Measurements from ENCODE around the gene WFDC9.
A peak's percentile ranks its signal among the peaks of the same experiment; 100 is the strongest.
"Not testable (repeated sequence)": the region's sequence is repeated elsewhere in the genome, so short reads cannot be mapped to it uniquely, and the experiment has no call there.

The WFDC9 gene

DNA sequence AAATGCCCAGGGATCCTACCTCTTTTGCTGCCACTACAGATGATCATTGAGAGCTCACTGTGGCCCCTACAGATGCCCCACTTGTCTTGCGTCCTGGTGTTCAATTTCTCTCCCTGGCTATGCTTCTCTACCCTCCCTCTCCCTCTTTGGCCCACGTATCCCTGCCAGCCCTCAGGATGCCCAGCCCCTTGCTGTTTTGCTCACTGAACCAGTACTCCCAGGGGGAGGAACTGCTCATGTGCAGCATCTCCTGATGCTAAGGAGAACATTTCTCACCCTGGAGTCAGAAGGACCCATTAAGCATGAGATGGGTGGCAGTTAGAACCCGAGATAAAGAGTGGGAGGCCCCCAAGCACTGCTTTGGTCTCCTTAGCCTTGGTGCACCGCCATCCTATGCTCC lies at the start of gene WFDC9:
Gene WFDC9 (minus strand): TSS at position 101 of the 400 bp plus-strand sequence. CDS start 21,103 bp downstream, outside the sequence.
- FAIRE-seq: no peak

GRCh38 chr20:45679650-45680049 lies 48.6 kb upstream of the WFDC9 start:
- no peak for FAIRE-seq

GRCh38 chr20:45672765-45673164 lies 41.7 kb upstream of the WFDC9 start:
- no peak for FAIRE-seq

DNA sequence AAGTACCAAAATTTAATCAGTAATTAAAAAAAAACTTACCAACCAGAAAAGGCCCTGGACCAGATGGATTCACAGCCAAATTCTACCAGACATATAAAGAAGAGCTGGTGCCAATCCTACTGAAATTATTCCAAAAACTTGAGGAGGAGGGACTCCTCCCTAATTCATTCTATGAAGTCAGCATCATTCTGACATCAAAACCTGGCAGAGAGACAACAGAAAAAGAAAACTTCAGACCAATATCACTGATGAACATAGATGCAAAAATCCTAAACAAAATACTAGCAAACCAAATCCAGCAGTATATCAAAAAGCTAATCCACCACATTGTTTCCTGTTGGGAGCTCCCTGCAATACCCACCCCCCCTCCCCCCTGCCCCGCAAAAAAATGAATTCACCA lies 39.1 kb upstream of the WFDC9 start, which contains the start of gene WFDC11:
Gene WFDC11 (minus strand): TSS at position 101 of the 400 bp plus-strand sequence. CDS start 19,639 bp downstream, outside the sequence.
- no peak for FAIRE-seq

GRCh38 chr20:45657038-45657437 lies 26.0 kb upstream of the WFDC9 start:
- FAIRE-seq: not testable (repeated sequence)

GRCh38 chr20:45651726-45652125 lies 20.6 kb upstream of the WFDC9 start:
- FAIRE-seq: not testable (repeated sequence)

GRCh38 chr20:45649312-45649863 lies 18.3 kb upstream of the WFDC9 start:
- FAIRE-seq: no peak

GRCh38 chr20:45647441-45648050 lies 16.5 kb upstream of the WFDC9 start:
- no peak for FAIRE-seq

DNA sequence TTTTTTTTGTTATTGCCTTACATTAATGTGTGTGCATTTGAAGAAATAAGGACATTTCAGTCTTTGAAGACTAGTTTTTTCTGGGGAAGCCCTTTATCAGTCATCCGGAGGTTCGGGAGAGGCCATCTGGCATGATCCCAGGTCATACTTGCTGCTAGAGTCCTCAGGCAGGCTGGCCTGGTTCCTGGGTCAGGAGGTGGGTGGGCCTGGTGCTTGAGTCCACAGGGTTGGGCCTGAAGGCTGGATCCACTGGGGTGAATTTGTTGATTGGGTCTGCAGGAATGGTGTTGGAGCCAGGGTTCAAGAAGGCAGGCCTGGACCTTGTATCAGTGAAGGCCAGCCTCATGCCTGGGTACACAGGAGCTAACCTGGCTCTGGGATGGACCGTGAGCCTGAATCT lies 15.8 kb upstream of the WFDC9 start:
- FAIRE-seq: no peak

DNA sequence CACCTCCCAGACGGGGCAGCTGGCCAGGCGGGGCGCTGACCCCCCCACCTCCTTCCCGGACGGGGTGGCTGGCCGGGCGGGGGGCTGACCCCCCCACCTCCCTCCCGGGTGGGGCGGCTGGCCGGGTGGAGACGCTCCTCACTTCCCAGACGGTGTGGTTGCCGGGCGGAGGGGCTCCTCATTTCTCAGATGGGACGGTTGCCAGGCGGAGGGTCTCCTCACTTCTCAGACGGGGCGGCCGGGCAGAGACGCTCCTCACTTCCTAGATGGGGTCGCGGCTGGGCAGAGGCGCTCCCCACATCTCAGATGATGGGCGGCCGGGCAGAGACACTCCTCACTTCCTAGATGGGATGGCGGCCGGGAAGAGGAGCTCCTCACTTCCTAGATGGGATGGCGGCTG lies 14.8 kb upstream of the WFDC9 start:
- not testable (repeated sequence) for FAIRE-seq

DNA sequence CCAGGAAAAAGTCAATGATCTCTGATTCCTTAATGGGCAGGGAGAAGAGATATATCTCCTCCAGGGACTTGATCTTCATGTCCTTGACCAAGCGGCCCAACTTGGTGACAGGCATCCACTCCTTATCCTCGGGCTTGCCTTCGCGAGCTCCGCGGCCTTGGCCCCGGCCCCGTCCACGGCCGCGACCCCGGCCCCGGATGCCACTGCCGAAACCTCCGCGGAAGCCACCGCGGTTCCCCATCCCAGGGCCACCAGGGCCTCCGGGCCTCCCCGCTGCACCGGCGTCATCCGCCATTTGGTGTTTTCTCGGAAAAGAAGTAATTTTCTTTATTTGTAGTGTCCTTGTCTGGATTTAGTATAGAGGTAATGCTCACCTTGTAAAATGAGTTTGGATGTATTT lies 10.0 kb upstream of the WFDC9 start:
- not testable (repeated sequence) for FAIRE-seq

- no peak for FAIRE-seq
These were observed 8.6 kb upstream of the WFDC9 start for GRCh38 chr20:45639687-45640086.

DNA sequence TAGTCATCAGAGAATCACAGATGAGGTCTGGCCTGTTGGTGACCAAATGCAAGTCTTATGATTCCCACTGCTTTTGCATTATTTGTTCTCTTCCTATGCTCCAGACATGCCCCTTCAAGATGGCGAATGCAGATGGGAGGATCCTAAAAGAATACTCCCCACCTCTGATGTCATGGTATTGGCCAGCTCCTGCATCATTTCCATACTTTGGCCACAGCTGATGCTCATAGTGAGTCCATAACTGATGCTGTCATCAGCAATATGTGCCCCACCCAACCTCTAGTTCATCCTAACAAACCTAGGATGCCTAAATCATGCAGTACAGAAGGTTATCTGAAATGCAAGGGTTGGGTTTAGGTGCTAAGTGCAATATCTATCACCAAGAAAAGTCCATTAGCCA lies 5.4 kb upstream of the WFDC9 start:
- FAIRE-seq: no peak

DNA sequence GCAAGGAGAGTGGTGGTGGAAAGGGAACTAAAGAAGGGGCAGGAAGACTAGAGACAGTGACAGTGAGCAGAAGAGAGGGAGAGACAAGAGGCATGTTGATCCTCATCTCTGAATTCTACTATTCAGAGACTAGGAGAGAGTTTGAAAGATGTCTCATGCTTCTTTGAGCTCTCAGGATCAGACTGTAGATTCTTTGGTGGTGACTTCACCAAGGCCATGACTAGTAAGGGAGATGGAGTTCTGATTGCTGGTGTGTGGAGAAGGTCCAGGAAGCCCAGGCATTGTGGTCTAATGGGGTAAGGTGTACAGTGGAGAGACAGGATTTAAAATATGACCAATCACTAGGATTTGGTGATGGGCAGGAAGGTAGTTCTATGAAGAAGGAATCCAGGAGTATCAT lies 713 bp downstream of the WFDC9 start:
- no peak for FAIRE-seq

DNA sequence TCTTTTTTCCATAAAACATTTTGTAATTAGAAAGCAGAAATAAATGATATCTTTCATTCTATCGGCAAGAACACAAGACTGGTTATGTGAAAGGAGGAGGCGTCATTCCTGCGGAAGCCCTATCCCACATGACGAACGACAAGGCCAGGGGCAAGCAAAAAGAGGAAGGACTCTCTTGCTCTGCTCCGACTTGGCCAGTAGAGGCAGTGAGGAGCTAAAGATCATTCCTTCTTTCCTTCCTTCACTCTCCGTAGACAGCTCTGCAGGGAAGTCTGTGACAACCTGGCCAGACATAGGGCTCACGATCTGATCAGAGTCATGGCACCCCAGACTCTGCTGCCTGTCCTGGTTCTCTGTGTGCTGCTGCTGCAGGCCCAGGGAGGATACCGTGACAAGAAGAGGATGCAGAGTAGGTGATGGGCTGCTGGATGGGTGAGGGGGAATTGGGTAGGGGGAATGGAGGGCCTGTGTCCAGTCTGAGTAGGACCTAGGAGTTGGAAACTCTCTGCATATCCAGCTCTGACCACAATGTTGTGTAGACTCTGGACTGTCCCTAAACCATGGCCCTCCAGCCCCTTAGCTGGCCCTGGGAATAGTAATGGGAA lies 1.5 kb downstream of the WFDC9 start, which contains the start of gene WFDC10A:
Gene WFDC10A (plus strand): TSS at position 244 of the 605 bp plus-strand sequence. CDS start 75 bp downstream, at position 319.
- peak; percentile 78 for FAIRE-seq

GRCh38 chr20:45626540-45626939 lies 4.5 kb downstream of the WFDC9 start:
- FAIRE-seq: no peak

DNA sequence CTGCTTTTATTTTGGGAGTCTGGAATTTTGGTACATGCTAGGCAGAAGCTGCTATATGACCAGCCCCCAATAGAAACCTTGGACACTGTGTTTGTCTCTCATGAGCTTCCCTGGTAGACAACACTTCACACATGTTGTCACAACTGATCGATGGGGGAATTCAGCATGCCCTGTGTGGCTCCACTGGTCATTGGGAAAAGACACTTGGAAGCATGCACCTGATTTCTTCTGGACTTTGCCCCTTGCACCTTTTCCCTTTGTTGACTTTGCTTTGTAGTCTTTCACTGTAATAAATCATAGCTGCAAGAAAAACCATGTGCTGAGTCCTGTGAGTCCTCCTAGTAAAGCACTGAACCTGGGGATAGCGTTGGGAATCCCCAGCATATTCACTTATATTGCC lies 9.5 kb downstream of the WFDC9 start:
- FAIRE-seq: no peak

GRCh38 chr20:45617591-45617990 lies 13.5 kb downstream of the WFDC9 start:
- no peak for FAIRE-seq

DNA sequence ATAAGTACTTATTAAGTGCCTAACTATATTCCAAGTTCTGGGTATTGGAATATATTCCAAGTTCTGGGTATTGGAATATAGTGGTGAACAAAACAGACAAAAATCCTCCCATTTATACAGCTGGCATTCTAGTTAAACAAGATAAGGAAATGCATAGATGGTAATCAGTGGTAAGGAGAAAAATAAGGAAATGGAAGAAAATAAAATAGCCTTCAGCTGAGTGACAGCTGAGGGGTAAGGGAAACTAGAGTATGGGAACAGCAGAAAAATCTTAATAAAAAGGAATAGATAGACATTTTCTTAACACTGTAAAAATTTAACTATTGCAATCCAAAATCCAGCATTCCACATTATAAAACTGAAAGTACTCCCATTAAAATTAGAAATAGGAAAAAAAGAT lies 18.8 kb downstream of the WFDC9 start:
- no peak for FAIRE-seq

- no peak for FAIRE-seq
These were observed 20.0 kb downstream of the WFDC9 start for GRCh38 chr20:45611054-45611453.

DNA sequence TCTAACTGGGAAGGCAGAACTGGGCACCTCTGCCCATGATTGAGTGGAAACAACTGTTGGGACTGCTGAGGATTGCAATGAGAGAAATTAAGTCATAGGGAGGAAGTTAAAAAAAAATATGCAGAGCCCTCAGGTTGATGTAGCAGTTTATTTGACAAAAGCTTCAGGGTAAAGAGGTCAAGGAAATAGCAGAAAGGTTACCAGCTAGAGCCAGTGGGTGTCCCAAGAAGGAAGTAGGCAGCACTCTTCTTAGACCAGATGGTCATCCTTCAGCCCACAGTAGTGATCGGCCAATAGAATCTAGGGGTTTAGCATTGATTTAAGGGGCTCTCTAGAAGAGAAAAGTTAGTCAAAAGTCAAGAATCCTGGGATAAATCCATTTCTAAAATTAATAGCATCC lies 23.3 kb downstream of the WFDC9 start:
- no peak for FAIRE-seq

DNA sequence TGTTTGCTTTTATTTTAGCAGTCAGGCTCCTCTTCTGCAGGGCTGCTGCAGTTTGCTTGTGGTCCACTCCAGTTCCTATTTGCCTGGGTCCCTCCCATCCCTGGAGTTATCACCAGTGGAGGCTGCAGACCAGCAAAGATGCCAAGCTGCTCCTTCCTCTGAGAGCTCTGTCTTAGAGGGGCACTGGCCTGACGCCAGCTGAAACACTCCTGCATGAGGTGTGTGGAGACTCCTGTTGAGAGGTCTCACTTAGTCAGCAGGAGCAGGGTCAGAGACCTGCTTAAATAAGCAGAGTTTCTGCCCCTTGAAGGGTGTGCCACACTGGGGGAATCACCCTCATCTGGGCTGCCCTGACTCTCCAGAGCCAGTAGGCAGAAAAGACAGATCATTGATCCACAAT lies 35.8 kb downstream of the WFDC9 start:
- FAIRE-seq: no peak

- no peak for FAIRE-seq
These were observed 37.6 kb downstream of the WFDC9 start for GRCh38 chr20:45593498-45593897.

DNA sequence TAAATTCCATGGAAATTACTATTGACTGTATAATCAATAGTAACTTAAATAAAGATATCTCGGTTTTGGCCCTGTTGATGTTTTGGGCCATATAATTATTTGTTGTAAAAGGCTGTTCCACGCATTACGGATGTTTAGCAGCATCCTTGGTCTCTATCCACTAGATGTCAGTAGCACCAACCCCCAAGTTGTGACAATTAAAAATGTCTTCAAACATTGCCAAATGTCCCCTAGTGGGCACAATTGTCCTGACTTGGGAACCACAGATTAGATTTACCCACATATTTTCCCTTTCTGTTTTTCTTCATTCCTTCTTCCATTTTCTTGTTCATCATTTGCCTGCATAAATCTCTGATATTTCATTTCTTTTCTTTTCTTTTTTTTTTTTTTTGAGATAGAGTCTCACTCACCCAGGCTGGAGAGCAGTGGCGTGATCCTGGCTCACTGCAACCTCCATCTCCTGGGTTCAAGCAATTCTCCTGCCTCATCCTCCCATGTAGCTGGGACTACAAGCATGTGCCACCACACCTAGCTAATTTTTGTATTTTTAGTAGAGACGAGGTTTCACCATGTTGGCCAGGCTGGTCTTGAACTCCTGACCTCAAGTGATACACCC lies 38.4 kb downstream of the WFDC9 start:
- FAIRE-seq: peak; percentile 89

All from A204.1 (cell line).